GM21786 (cell line): ENCODE measurements around the gene EPHA1.

Experiments used
- ATAC-seq: cut with Tn5 transposase; IDR thresholded peaks from one replicate; pipeline ENCODE4 v1.9.1; 2021; ENCODE audit not compliant: unreplicated experiment

The EPHA1 gene

DNA sequence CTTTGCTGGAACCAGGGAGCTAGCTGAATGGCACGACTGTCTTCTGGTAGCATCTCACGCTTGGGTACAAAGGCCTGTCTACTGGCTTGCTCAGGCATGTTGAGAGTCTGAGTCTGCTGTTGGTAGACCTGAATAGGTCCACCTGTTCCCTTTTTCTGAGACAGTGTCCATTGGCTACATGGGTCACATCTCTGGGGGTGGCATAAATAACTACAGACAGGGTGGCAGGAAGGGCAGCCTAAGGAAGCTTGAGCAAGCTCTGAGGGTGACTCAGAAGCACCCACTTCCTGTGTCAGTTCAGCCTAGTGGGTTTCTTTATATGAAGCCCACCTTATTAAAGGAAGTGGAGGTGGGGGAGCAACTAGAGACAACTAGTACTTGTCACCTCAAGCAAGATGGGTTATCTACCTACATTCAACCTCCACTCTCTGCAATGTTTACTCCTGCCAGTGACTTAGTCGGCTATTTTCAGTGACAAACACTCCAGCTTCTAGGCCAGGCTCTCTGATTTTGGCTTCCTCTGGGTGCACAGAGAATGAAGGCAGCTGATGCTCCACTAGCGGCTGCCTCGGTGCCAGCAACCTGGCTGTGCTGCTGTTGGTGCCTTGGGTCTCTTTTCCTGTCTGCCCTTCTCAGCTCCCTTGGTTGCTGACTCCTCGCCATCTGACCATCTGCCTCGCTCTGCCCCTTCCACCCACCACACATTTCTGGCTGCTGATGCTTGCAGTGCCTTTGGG lies 33.2 kb downstream of the EPHA1 start:
- ATAC-seq = no peak

DNA sequence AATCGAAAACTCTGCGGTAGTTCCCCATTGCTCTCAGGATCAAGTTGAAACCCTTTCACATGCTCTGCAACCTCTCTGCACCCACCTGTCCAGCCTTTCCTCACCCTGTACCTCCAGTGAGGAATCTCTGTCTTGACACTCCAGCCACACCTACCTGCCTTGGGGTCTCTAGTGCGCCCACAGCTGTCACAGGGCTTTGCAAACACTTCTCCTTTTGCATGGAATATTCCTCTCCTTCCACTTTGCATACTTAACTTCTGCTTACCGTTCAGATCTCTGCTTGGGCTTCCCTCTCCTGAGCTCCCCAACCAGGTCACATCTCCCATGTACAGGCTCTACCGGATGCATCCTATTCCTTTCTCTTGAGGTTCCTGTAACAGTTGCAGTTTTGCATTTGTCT lies 34.1 kb downstream of the EPHA1 start:
- no peak for ATAC-seq

DNA sequence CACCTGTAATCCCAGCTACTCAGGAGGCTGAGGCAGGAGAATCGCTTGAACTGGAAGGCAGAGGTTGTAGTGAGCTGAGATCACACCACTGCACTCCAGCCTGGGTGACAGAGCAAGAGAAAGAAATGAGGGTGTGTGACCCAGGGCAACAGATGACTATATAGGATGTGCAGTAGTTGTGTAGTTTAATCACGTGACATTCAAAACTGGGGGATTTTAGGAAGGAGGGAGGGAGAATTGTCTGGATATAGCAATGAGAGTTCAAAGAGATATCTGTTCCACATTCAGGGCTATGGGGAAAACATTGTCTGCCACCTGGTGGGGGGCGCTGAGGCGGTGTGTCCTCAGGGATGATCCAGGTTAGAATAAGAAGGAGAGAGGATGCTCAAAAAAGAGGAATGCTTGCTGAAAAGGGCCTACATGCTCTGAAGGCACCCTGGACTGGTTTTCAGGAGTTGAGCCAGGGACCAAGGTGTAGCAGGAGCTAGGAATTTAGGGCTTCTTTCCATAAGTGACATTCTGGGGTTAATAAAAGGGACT lies 35.3 kb downstream of the EPHA1 start:
- ATAC-seq = no peak

DNA sequence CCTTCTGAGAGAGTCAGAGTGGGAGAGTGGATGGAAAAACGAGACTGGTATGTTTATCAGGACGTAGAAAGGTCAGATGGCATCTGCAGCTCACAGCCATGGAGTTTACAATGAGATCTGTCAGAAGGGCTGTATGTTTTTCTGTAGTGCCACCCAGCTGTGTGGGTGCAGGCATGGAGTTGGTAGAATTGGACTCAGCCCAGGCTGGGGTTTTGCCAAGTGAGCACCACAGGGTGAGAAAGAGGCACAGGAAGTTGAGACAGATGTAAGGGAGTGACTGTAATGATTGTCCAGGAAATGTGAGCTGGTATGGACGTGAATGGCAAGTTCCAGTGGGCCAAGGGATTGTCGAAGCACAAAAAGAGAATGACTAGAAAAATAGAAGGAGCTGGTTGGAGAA lies 36.6 kb downstream of the EPHA1 start:
- ATAC-seq = peak; percentile 52

DNA sequence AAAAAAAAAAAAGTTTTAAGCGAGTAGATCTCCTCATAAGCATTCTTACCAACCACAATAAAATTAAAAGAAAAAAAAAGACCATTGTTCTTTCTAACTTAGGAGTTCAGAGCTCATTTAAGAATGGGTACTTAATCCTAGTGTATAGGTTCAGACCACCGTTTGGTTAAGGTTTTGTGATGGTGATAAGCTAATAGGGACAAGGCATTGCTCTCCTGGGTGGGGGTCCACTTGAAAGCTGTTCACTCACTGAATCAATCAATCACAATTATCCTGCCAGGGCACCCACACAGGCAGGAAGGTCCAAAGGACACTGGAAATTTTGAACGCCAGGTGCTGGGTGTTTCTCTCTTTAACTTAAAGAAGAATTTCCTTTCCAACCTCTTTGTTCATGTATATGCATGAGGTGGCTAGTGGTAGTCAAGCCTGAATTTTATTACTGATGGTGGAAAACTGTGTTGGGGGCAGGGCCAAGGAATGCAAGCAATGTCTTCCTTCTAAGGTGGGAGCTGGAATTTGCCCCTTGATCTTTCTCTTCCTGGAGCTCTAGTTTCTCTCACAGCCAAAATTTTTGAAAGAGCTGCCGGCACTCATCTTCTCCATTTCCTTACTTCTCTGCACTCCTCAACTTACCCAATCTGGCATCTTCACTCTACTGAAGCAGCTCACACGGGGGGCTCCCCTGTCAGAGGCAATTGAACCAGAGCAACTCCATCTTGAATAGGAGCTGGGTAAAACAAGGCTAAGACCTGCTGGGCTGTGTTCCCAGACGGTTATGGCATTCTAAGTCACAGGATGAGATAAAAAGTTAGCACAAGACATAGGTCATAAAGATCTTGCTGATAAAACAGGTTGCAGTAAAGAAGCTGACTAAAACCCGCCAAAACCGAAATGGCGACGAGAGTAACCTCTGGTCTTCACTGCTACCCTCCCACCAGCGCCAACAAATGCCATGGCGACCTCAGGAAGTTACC lies 38.7 kb downstream of the EPHA1 start:
- ATAC-seq = no peak

DNA sequence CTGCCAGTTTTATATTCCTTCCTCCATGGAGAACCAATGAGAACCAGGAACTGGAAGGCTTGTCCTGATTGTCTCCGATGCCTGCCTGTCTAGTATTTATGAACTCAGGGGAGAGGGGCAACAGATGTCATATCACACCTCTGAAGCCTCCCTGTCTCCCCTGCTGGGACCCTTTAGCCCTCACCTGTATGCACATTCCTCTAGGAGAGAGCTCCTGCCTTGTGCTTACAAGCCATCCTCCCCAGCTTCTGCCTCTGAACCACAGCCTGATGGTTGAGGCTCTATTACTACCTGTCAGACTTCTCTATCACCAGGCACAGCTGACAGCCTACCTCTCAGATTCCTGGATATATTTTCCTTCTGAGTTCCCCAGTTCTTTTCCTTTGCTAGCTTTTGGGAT lies 40.3 kb downstream of the EPHA1 start:
- no peak for ATAC-seq

DNA sequence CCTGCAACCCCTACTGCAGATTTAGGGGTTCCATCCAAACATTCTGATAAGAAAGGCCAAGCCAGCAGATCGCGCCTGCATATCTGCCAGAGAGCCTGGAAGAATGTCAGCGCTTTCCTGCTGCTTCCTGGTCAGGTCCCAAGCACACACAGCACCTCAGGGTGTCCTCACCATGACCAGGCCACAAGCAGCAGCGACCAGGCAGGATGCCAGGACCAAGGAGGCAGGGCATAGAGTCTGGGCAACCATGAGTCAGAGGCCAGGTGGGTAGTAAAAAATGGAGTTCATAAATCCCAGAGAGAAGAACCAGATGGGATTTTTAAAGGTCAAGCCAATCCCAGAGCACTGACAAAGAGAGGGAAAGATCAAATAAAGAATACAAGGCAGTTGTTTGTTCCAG lies 40.7 kb downstream of the EPHA1 start:
- no peak for ATAC-seq

DNA sequence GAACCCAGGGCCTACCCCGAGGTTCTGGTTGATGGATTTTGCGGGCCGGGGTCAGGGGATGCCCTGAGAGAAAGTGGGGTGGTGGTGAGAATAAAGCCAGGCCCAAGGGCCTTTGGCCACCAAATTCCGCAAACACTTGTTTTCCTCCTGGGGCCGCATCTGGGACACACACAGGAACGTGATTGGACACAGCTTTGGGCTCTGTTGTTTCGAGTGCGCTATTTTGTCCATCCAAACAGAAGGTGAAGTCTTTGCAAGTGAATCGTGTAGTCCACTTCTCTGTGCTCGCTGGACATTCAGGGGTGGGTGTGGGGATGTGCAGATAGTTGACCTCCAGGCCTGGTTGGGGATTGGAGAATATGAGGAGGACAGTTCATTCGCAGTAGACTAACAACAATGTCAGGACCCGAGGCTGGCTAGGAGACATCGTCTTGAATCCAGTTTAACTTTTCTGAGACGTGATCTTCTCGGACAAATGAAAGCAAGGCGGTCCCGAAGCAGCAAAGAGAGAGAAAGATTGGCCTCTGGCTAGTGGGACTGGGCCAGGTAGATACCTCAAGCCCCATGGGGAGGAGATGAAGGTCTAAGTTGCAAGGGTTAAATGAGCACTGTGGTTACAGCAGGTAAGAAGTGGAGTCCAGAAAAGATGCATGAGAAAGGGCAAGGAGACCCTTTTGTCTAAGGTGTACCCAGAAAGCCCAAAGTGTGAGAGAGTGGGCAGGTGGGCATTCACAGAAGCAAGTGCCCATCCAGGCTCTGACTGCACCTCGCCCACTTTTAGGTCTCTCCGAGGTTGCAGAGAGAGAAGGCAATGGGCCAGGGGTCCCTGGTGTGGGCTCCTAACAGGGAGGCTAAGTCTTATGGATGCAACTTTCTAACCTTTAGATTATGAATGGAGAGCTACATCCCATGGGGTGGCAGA lies 45.4 kb downstream of the EPHA1 start:
- ATAC-seq = no peak

DNA sequence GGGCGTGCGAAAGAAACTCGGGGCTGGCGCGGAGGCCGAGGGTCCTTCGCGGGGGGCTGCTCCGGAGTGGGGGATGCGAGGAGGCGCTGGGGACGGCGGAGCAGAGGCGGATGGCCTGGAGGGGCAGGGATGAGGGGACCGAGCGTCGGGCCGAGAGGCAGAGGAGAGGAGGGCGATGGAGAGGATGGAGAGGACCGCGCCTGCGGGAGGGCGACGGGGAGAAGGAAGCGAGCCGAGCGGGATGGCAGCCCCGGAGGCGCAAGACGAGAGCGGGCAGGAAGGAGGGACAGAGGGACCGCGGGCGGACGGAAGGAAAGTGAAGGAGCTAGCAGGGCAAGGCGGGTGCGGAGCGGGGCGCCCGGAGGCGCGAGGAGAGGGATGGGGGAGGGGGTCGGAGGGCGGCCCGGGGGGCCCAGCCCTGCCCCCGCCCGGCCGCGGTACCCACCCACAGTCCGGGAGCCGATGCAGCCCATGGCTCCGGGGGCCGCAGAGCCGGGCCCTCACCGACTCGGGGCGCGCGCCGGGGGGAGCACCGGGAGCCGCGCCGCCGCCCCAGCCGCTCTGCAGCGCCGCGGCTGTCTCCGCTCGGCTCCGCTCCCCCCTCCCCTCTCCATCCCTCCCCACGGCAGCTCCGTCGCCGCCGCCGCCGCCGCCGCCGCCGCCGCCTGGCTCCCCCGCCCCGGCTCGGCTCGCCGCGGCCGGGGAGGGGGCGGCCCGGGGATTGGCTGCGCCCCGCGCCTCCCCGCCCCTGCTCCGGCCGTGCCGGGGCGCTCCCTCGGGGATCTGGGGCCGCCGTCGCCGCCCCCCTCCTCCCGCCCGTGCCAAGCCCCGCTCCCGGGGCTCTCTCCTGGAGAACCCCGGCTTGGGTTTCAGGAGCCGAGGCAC lies 46.3 kb downstream of the EPHA1 start, which contains the start of gene FAM131B:
TSS of gene FAM131B (minus strand) at position 583 of the 885 bp plus-strand sequence. CDS start at position 473, 110 bp downstream.
- no peak for ATAC-seq

DNA sequence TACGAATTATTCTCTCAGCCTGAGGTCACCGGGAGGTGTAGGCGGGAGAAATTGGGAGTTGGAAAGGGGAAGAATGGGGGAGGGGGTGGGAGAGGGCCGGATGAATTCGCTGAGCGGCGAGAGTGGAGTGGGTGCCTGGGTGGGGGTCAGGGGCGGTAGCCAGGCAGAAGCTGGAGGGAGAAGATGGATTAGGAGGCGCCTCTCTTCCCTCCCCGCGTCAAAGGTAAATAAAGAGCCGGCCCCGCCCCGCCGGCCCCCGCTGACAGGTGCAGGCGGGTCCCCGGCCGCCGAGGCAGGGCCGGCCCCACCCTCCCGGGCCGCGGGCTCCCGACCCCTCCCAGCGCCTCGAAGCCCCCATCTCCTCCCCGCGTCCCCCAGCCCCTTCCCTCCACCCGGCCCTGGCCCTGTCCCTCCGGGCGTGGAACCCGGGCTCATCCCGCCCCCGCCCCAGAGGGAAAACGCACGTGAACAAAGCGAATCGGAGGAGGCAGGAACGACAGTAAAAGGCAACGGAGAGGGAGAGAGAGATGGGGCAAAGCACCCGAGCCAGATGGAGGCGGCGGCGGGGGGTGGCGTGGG lies 47.0 kb downstream of the EPHA1 start:
- ATAC-seq = no peak

DNA sequence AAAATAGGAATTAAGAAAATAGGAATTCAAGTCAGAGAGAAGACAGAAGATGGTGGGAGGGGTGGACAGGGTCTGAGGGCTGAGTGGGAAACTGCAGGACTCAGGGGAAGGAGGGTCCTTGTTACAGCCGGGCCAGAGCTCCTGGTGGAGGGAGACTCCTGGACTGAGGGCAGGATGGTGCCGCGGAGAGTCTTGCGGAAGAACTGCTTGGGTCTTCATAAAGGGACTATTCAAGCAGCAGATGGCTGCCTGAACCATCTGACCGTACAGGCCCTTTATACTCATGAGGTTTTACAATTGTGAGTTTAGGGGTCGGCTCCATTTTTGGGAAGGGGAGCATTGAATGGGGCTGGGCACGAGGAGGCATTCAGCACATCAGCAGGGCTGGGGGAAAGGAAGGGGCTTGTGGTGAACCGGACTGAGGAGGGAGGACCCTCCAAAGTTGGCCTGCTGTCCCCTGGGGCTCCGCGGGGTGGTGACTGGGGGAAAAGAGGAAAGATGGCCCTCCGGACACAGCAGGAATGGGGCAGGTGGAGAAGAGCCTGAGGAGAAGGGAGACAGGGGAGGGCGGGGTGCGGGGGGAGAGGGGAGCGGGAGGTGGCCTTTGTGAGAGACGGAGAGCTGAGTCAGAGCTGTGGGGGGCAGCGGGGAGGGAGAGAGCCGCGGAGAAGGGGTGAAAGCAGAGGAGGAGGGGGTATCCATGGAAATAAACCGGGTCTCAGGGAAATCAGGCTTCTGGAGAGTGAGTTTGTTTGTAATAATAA lies 47.7 kb downstream of the EPHA1 start:
- ATAC-seq = no peak

DNA sequence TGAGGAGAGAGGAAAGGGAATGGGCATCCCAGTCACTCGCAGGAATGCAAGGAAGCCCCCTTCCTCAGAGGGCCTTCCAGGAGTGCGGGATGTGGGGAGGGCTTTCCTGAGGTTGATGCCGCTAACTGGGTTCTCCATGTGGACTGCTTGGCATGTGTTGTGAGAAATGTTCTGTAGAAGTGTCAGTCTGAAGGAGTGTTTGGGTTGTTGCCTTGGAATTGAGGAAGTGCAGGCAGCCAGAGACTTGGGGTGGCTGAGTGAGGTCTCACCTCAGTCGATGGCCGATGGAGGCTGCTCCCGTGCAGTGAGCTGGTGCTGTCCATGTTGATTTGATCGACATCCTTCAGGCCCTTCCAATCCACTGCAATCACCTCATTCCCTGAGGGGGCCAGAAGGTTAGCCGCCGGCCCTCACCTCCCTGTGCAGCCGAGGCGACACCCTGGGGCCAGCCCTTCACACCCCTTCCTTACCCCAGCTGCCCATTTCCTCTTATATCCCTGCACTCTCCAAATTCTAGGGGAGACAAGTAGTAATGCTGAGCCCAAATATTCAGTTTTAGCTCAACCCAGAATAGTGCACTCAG lies 48.8 kb downstream of the EPHA1 start:
- ATAC-seq = no peak

DNA sequence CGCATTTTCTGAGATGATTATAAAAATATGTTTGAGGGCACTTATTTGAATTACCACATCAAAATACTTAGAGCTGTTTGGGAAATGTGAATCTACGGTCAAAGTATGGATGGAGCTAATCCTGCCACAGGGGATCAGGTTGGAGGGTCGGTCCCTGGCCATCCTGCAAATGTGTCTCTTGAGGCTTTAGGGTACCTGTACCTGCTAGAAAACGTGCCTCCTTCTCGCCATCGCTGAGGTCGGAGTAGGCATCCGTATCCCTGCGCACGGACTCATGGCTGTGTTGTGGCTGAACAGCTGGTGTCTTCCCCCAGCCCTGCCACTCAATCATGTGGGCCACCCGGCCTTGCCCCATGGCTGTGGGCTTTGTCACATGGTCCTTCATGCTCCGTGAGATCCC lies 50.0 kb downstream of the EPHA1 start:
- no peak for ATAC-seq

DNA sequence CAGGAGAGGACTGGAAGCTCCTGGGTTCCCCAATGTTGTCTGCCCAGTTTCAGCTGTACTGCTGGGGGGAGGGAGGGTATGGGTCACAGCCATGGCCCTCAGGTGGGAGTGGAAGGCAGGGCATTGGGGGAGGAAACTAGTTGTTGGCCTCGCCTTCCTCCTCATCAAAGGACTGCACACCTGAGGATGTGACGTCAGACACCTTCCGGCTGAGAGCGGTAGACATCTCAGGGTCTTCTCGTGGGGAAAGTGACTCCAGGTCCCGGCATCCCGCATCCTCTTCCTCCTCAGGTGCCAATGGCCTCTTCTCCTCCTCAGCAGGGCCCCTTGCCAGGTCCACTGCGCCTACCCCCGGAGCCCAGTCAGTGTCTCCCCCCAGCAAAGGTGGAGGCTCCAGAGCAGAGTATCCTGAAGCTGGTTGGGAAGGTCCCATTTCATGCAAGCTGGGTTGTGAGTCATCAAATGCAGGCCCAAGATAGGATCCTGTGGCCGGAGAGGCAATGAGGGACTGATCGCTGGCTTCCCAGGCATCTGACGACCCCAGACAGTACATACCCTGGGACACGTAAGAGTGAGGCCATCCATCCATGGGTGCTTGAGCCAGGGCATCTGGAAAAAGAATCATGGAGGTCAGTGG lies 52.1 kb downstream of the EPHA1 start:
- no peak for ATAC-seq

DNA sequence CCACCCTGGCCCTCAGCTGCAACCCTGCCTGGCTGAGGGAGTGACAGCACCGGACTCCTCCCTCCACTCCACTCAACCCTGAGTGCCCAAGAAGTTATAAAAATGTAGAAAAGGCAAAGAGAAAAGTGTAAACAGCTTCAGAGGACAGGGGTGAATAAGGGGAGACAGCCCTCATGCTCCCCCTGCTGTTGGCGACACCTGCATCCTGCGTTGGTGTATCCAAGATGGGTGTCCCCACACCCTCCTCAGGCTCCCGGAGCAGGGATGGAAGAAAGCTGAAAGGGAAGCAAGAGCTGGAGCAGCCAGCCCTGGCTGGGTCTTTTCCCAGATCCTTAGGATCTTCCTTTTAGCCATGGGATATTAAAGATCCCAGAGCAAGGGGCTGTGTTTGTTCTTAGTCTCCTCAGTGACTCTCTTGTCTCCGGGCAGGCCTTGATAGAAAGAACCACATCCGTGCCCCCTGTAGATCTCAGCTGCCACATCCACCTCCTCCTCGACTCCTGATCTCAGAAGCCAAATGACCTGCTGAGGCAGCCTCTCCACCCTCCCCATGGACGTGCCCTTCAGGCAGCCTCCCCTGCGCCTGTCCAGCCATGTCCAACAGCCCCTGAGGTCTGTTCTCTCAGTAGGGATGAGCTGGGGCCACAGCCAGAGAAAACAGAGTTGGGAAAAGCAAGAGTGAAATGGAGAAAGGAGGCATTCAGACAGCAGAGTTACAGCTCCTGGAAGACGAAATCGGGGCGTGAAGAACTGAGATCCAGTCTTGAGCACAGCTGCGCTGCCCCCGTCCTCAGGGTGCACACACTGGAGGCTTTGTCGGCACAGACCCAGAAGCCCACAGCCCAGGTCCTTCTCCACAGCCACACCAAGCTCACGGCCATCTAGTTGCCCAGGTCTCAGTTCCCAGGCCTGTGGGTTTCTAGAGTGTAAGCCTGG lies 52.9 kb downstream of the EPHA1 start:
- no peak for ATAC-seq

DNA sequence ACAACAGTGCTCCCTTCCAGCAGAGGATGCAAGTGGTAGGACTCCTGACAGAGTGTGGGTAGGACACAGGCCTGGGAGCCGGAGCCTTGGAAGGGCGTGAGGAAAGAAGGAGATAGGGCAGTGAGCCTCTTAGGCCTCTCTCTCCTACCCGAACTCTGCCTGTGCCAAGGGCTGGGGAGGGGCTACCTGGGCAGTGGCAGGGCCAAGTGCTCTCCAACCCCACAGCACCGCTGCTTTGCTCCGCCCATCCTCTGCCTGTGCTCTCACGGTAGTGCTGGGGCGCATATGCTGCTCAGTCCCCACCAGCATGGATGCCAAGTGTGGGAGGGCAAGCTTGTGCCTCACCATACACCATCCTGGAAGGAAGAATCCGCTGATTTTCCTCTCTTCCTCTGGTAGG lies 53.7 kb downstream of the EPHA1 start:
- ATAC-seq = no peak

DNA sequence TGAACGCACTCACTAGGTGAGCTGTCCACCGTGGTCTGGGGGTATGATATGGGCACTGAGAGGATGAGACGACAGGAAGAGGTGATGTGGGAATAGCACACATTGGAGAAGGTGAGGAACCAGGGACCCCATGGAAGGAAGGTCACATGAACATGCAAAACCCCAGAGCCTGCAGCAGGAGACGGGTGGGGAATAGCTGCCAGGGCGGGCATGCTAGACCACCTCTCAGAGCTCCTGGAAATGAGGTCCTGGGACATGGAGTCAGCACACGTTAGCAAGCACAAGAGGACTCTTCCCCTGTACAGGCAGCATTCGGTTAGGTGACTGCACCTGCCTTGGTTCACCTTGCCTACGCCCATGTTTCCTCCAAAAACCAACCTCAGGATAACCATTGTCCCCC lies 54.3 kb downstream of the EPHA1 start:
- ATAC-seq = no peak
